ENCODE results near the gene TMEM191C. TPM values are rescaled to one million over a fixed set of nuclear protein-coding genes. Genes with fewer than 3 reads are reported as not detected.
"Not testable (repeated sequence)": the region's sequence is repeated elsewhere in the genome, so short reads cannot be mapped to it uniquely, and the experiment has no call there.

Gene TMEM191C
- total RNA-seq, 5 donors from 2014 or later (not counting 1 experiment from before 2014, with no cell fraction given): 2.6 to 10.3 (median 5.4) TPM

DNA sequence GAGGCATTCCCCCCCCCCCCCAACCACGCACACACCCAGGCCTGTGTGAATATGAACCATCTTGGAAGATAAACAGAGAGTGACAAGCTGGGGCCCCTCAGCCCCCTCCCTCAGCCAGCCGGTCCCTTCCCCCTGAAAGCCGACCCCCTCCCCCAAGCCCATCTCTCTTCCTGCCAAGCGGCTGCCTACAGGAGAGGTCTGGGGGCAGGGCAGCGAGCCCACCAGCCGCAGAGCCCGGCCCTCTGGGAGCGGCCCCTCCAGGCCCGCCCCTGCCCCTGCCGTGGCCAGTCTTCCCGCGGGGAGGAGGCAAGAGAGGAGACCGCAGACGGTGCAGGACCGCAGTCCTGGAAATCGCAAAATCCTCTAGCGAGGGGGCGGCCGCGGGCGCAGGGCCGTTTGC lies 49.3 kb downstream of the TMEM191C start:
- H3K4me1 ChIP-seq (ENCODE audit: control insufficient read depth in 1 of 2, extremely low read depth in 1 of 2, insufficient read depth in 2 of 2, low read length in 2 of 2); ATAC-seq (replicated peaks in 1 of 4); H3K27ac ChIP-seq (ENCODE audit: low read length); CTCF ChIA-PET; H3K27ac Mint-ChIP-seq; H3K27me3 ChIP-seq (replicated peaks in 1 of 2; ENCODE audit: control insufficient read depth in 2 of 2, extremely low read depth in 1 of 2, insufficient read depth in 2 of 2, low read length in 1 of 2); H3K9me3 Mint-ChIP-seq; POLR2A ChIA-PET; H3K4me3 ChIP-seq (ENCODE audit: control insufficient read depth in 1 of 2, extremely low read depth in 1 of 2, low read length in 1 of 2); H3K27me3 Mint-ChIP-seq; H3K36me3 Mint-ChIP-seq; H3K9me3 ChIP-seq; H3K4me1 Mint-ChIP-seq; H3K4me3 Mint-ChIP-seq; DNase-seq; H3K36me3 ChIP-seq (ENCODE audit: control insufficient read depth in 2 of 2, extremely low read depth in 1 of 2, insufficient read depth in 1 of 2, low read length in 1 of 2): not testable (repeated sequence)
- no CpG with 5 or more reads among the region's 22 CpGs for WGBS (ENCODE audit: insufficient coverage)

- POLR2A ChIA-PET; H3K4me1 Mint-ChIP-seq; H3K9me3 Mint-ChIP-seq; H3K36me3 Mint-ChIP-seq; H3K4me3 Mint-ChIP-seq; CTCF ChIA-PET; H3K27ac ChIP-seq (ENCODE audit: low read length); H3K9me3 ChIP-seq; H3K36me3 ChIP-seq (ENCODE audit: control insufficient read depth in 2 of 2, extremely low read depth in 1 of 2, insufficient read depth in 1 of 2, low read length in 1 of 2); H3K4me3 ChIP-seq (ENCODE audit: control insufficient read depth in 1 of 2, extremely low read depth in 1 of 2, low read length in 1 of 2); H3K27me3 ChIP-seq (replicated peaks in 1 of 2; ENCODE audit: control insufficient read depth in 2 of 2, extremely low read depth in 1 of 2, insufficient read depth in 2 of 2, low read length in 1 of 2); H3K27ac Mint-ChIP-seq; H3K4me1 ChIP-seq (ENCODE audit: control insufficient read depth in 1 of 2, extremely low read depth in 1 of 2, insufficient read depth in 2 of 2, low read length in 2 of 2); H3K27me3 Mint-ChIP-seq: not testable (repeated sequence)
- WGBS (ENCODE audit: insufficient coverage): no CpG with 5 or more reads among the region's 115 CpGs
- DNase-seq (peak in 7 of 35 experiments; percentile 8 to 63 (median 43)), ATAC-seq (replicated peaks in 1 of 4) (peak; percentile 79 to 90 (median 85))
These were observed 50.0 kb downstream of the TMEM191C start for GRCh38 chr22:21516970-21517764.

Other genes with a start within 250 kb of the TMEM191C start
- 1 to 10 TPM in 3 of 5 donors, under 1 TPM in 2; 0.14 to 3.9 (median 1.4) TPM for gene RIMBP3B, start 83.6 kb upstream of the TMEM191C start, total RNA-seq
- gene HIC2, start 50.0 kb upstream of the TMEM191C start, total RNA-seq: 10 to 100 TPM in 2 of 5 donors, 1 to 10 TPM in 3; 8.8 to 12.1 (median 10.0) TPM
- gene RIMBP3C, start 84.1 kb downstream of the TMEM191C start, total RNA-seq: 1 to 10 TPM in 3 of 5 donors, not detected in 2; 2.8 to 4.7 (median 3.9) TPM
- 10 to 100 TPM; 28.4 to 38.7 (median 34.3) TPM for gene UBE2L3, start 100.3 kb downstream of the TMEM191C start, total RNA-seq
- gene YDJC, start 162.6 kb downstream of the TMEM191C start, total RNA-seq: 10 to 100 TPM; 28.3 to 69.2 (median 62.2) TPM
- under 1 TPM in 4 of 5 donors, not detected in 1; 0.16 to 0.79 (median 0.66) TPM for gene CCDC116, start 165.4 kb downstream of the TMEM191C start, total RNA-seq
- 10 to 100 TPM; 22.1 to 55.4 (median 50.2) TPM for gene SDF2L1, start 174.9 kb downstream of the TMEM191C start, total RNA-seq
- 10 to 100 TPM; 72.0 to 82.5 (median 79.4) TPM for gene PPIL2, start 198.6 kb downstream of the TMEM191C start, total RNA-seq

Measured in T-cell (primary cell).